Endothelial cell of umbilical vein (primary cell): ENCODE data around the gene ATP5F1B. TPM values are rescaled to one million over a fixed set of nuclear protein-coding genes. Genes with fewer than 3 reads are reported as not detected.

Experiments
- BruUV-seq: library from RNA; stranded (reverse); fragments of 400-500 nt; replicated peaks from 2 replicates; lab custom pipeline; 2021; lab: Mats Ljungman, UMichigan
- CTCF ChIA-PET: fragments of 300-600, 350-600 bp; sonication (Branson Sonifier 250); formaldehyde crosslinking; loops from one replicate; lab custom pipeline; 2021; ENCODE audit warnings: antibody characterized with exemption, inconsistent platforms; lab: Charles Lee
- POLR2A ChIA-PET: fragments of 300-600, 350-600 bp; sonication (Branson Sonifier 250); formaldehyde crosslinking; loops from one replicate; lab custom pipeline; 2021; ENCODE audit warnings: antibody characterized with exemption, inconsistent platforms; lab: Charles Lee
- DNase-seq: peaks from one replicate; pipeline ENCODE4 v3.0.0-alpha.2; 2011; ENCODE audit warnings: low read depth, low spot score
- FAIRE-seq: peaks from 2 replicates; lab custom pipeline; 2011; peaks lifted over from hg19 to GRCh38; lab: Jason Lieb, UNC
- H2AFZ ChIP-seq: 2 replicates; pipeline ENCODE4 v1.6.0; 2012; ENCODE audit warnings: low read depth, low read length, control low read depth, inconsistent platforms
- H3K27ac ChIP-seq: 2 replicates; pipeline ENCODE4 v1.5.1; 2011; ENCODE audit warnings: low read depth, mild to moderate bottlenecking, control low read depth, low read length, moderate library complexity; ENCODE audit not compliant: insufficient read depth
- H3K27me3 ChIP-seq, 2 experiments: 2 replicates each; pipeline versions ENCODE4 v1.6.0 to v1.6.1; 2011; ENCODE audit warnings: low read length in 2 of 2, mixed read lengths in 1 of 2; ENCODE audit not compliant: control insufficient read depth in 2 of 2, insufficient read depth in 2 of 2
- H3K36me3 ChIP-seq, 2 experiments: 2 replicates in 1 of 2; 3 replicates in 1 of 2; pipeline ENCODE4 v1.5.1; 2011; ENCODE audit warnings: low read length in 2 of 2, mild to moderate bottlenecking in 1 of 2, moderate library complexity in 1 of 2; ENCODE audit not compliant: control insufficient read depth in 2 of 2, insufficient read depth in 2 of 2; ENCODE audit errors: extremely low read depth in 1 of 2
- H3K4me1 ChIP-seq: 3 replicates; pipeline ENCODE4 v1.5.1; 2011; ENCODE audit warnings: mild to moderate bottlenecking, low read length; ENCODE audit not compliant: control insufficient read depth, insufficient read depth; ENCODE audit errors: extremely low read depth
- H3K4me2 ChIP-seq: 2 replicates; pipeline ENCODE4 v1.6.1; 2011; ENCODE audit warnings: low read length, control low read depth, mixed read lengths; ENCODE audit not compliant: insufficient read depth
- H3K4me3 ChIP-seq, 3 experiments: fragments of 200-600 bp in 1 of 3; sonication (generic), shearing (Covaris generic) in 1 of 3; replicated peaks in 1 of 3; 2 replicates each; pipeline ENCODE4 v1.5.1; 2011 to 2016; ENCODE audit warnings: control low read depth in 3 of 3, low read length in 3 of 3, mild to moderate bottlenecking in 2 of 3, inconsistent platforms in 1 of 3, low read depth in 1 of 3, moderate library complexity in 1 of 3; ENCODE audit not compliant: insufficient read depth in 1 of 3
- H3K79me2 ChIP-seq: 2 replicates; pipeline ENCODE4 v1.6.0; 2012; ENCODE audit warnings: low read length, inconsistent platforms; ENCODE audit not compliant: control insufficient read depth, insufficient read depth
- H3K9ac ChIP-seq: replicated peaks from 2 replicates; pipeline ENCODE3; 2011; ENCODE audit warnings: low read length, control low read depth; ENCODE audit not compliant: insufficient read depth; ENCODE audit errors: extremely low read depth
- H3K9me1 ChIP-seq: replicated peaks from 3 replicates; pipeline ENCODE4 v1.6.0; 2011; ENCODE audit warnings: mild to moderate bottlenecking, low read length; ENCODE audit not compliant: control insufficient read depth, insufficient read depth; ENCODE audit errors: extremely low read depth
- H3K9me3 ChIP-seq: replicated peaks from 2 replicates; pipeline ENCODE4 v1.5.1; 2012; ENCODE audit warnings: low read length, inconsistent platforms; ENCODE audit not compliant: control insufficient read depth, insufficient read depth
- H4K20me1 ChIP-seq: replicated peaks from 2 replicates; pipeline ENCODE3; 2011; ENCODE audit warnings: mild to moderate bottlenecking, low read length; ENCODE audit not compliant: control insufficient read depth, insufficient read depth; ENCODE audit errors: extremely low read depth
- CTCF ChIP-seq, 2 donors: IDR thresholded peaks; 1 replicate in 1 of 2; 2 replicates in 1 of 2; pipeline ENCODE4 v1.5.1; 2011; ENCODE audit warnings: low read length in 2 of 2, mild to moderate bottlenecking in 2 of 2, moderate library complexity in 2 of 2, control low read depth in 1 of 2, inconsistent platforms in 1 of 2, low read depth in 1 of 2; ENCODE audit not compliant: insufficient read depth in 1 of 2; ENCODE audit errors: extremely low read depth in 1 of 2
- EZH2 ChIP-seq: IDR thresholded peaks from 2 replicates; pipeline ENCODE4 v1.6.1; 2012; ENCODE audit warnings: borderline replicate concordance, low read depth, mild to moderate bottlenecking, moderate library complexity, low read length, inconsistent platforms; ENCODE audit not compliant: severe bottlenecking
- JUN ChIP-seq: IDR thresholded peaks from 2 replicates; pipeline ENCODE4 v1.6.1; 2011; ENCODE audit warnings: borderline replicate concordance, low read depth; ENCODE audit not compliant: insufficient read length, insufficient read depth
- POLR2A ChIP-seq: IDR thresholded peaks from 2 replicates; pipeline ENCODE4 v1.6.1; 2012; ENCODE audit warnings: low read depth, mild to moderate bottlenecking, control low read depth, low read length
- dilution Hi-C: fragments of 300-500 bp; cut with MboI; formaldehyde crosslinking; loops from one replicate; pipeline ENCODE4 v1.15.0; 2019; ENCODE audit warnings: low sequenced_read_pairs; ENCODE audit not compliant: extremely low pct_ligation_motif_present
- intact Hi-C: fragments of 100-400 bp; cut with micrococcal nuclease; formaldehyde crosslinking; loops from one replicate; pipeline ENCODE4 v1.10.0; 2022
- polyA plus RNA-seq, 4 experiments: library from polyadenylated mRNA; depleted of rRNA in 3 of 4; stranded (reverse) in 3 of 4; unstranded in 1 of 4; fragments of >200 nt; gene quantifications; 2 replicates each; pipeline versions ENCODE4 v1.2.1 to v1.2.3, GENCODE V29; 2011 to 2012; ENCODE audit warnings: missing spikeins in 1 of 4
- total RNA-seq: library from RNA; stranded (reverse); gene quantifications from 2 replicates; pipeline ENCODE4 v1.2.3, GENCODE V29; 2021

Gene ATP5F1B
- total and polyA plus RNA-seq, 2 donors (not counting 3 experiments of a cell fraction or from before 2014, with no cell fraction given) = 590 to 829 TPM

GRCh38 chr12:56678852-56679251 lies 33.1 kb upstream of the ATP5F1B start:
- Histone ChIP-seq H3K4me3 (no peak overlapping the region), H3K79me2 (peaks cover 99% of the 10 kb centered on the region), H2AFZ (no peak overlapping the region), H3K27me3 (no peaks in the 10 kb centered on the region), H3K4me1 (peaks cover 1% of the 10 kb centered on the region), H3K4me2 (no peak overlapping the region), H3K9me3 (no peaks in the 10 kb centered on the region), H4K20me1 (peaks cover 6% of the 10 kb centered on the region), H3K36me3 (peaks cover 3 to 4% of the 10 kb centered on the region in 2 experiments), H3K27ac (no peak overlapping the region), H3K9me1 (no peaks in the 10 kb centered on the region), H3K9ac (no peak overlapping the region)
- no peak for FAIRE-seq
- ChIA-PET POLR2A (no interaction called here), CTCF (no interaction called here)
- DNase-seq = no peak
- intact Hi-C loops = no loop called here
- dilution Hi-C loops = no loop called here
- no TSS peak for BruUV-seq
- TF ChIP-seq JUN (no peak), POLR2A (no peak)

- Histone ChIP-seq H4K20me1 (peaks cover 11% of the 10 kb centered on the region), H3K4me2 (no peak overlapping the region), H3K9ac (peak overlapping the region; percentile 9), H3K27ac (no peak overlapping the region), H3K9me1 (no peaks in the 10 kb centered on the region), H3K4me3 (no peak overlapping the region), H3K79me2 (peaks cover 99% of the 10 kb centered on the region), H2AFZ (no peak overlapping the region), H3K27me3 (no peaks in the 10 kb centered on the region), H3K9me3 (no peaks in the 10 kb centered on the region), H3K36me3 (peaks cover 4 to 8% of the 10 kb centered on the region in 2 experiments), H3K4me1 (no peaks in the 10 kb centered on the region)
- no TSS peak for BruUV-seq
- FAIRE-seq (no peak), DNase-seq (no peak)
- CTCF ChIA-PET = interaction anchor here (1.8 kb wide), 1 partner anchor 41 kb away, joined by 9 read pairs; no protein-coding TSS in a partner anchor
- POLR2A ChIA-PET = no interaction called here
- intact Hi-C loops (no loop called here), dilution Hi-C loops (no loop called here)
- TF ChIP-seq CTCF (IDR thresholded peaks at IDR 0.05; ENCODE audit: extremely low read depth in 1 of 2, insufficient read depth in 1 of 2, low read depth in 1 of 2, low read length in 2 of 2) (no peak), EZH2 (no peak)
Observed at GRCh38 chr12:56677680-56678079, 31.9 kb upstream of the ATP5F1B start.
